GM21381 (cell line): Measurements from ENCODE around the gene ASGR2.

Experiments
- ATAC-seq: cut with Tn5 transposase; IDR thresholded peaks from one replicate; pipeline ENCODE4 v1.9.1; 2021; ENCODE audit warnings: mild to moderate bottlenecking, moderate library complexity; ENCODE audit not compliant: unreplicated experiment

ASGR2 gene

DNA sequence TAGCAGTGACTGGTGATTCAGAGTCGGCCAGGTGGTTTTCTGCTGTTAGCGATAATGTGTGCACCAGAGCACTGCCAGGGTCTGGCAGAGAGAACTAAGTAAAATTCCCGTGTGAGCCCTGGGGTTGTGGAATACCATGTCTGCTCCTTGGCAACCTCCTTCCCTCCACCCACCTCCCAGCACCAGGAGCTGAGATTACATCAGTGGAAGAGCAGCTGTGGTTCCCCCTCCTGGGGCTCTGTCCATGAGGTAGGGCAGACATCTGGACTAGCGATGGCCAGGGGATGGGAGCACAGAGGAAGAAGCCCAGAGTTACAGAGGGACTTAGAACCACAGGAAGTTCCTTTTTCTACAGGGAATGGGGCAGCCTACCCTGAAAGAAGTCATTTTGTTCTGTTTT lies 50.4 kb downstream of the ASGR2 start:
- no peak for ATAC-seq

DNA sequence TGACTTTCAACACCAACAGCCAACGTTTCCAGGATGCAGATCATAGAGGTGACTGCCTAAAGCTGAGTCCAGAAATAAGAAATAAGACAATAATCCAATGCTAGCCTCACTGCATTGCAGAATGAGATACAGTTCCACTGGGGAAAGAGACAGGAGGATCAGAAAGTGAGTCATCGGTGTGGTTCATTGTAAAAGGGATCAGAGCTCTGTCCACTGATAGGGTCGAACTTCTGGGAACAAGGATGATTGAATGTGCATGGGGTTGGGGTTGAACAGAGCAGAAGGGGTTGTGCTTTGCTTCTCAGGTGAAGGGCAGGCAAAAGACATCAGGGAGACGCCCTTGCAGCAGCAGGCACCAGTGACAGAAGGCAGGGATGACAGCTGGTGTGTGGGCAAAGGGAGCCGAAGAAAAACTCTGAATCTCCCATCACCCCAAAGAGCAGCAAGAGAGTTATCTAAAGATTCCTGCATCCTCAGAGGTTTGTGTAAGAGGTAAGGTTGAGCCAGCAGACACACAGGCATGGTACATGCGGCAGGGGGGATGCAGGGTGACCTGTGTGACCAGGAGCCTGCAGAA lies 51.0 kb downstream of the ASGR2 start:
- ATAC-seq, result no peak

DNA sequence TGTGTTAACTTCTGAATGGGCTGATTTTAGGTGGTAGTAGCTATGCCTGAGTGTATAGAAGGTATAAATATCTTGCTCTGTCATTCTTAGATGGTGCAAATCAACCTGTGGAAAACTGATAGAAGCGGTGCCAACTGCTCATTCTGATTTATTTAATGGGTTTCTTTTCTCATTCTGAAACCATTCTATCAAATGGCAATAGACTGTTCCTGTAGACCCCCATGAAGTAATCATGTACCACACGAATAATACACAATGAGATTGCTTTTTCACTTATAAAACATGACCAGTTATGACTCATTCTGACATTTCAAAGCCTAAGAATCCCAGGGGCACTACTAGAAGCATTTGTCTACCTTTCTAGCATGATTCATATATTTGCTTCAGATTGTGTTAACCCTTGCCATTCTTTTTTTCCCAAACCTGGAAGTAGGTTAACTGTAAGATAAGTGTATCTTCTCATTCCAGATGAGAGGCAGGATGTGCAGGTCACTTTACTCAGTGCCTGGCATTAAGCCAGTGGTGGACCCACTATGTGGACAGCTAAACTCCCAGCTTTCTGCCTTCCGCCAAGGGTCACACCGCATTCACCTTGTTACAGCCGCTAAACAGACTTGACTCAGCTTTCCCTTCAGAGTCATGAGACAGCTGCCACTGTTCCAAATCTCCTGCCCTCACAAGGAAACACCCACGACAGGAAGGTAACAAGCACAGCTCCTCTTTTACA lies 54.3 kb downstream of the ASGR2 start:
- no peak for ATAC-seq

DNA sequence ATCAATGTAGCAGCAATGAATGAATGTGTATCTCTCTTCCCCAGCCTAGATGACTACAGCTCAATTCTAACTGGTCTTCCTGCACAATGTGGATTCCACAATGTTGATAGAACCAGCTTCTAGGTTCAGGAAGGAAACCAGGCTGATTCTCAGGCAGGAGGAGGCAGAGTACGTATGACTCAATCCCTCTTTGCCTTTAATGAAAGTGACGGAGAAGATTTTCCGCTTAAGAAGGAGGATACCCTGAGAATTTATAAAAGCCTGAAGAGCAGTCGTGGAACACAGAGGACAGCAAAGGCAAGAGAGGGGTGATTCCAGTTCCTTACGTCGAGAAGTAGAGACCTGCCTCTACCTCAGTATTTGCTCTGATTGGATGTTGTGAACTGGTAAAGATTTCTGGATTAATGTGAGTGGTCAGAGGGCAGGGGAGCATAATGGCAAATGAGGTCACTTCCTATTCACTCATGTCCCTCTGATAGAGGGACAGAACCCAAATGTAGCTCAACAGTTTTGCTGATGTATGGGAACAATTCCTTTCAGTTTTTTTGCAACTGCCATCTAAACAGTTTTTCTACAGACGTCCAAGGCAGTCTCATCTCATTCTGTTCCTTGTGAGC lies 55.7 kb downstream of the ASGR2 start:
- no peak for ATAC-seq

DNA sequence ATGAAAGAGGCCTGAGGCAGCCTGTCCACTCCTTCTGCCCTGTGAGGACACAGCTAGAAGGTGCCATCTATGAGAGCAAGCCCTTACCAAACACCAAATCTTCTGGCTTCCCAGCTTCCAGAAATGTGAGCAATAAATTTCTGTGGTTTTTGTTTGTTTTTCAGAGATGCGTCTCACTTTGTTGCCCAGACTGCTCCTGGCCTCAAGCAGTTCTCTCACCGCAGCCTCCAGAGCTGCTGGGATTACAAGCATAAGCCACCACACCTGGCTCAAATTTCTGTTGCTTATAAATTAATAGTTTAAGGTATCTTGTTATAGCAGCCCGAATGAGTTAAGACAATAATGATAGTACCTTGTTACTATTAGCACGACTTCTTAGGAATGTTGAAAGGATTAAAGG lies 58.2 kb downstream of the ASGR2 start:
- no peak for ATAC-seq
